Neural crest cell (in vitro differentiated cells): Measurements from ENCODE around the gene RNF220. TPM values are rescaled to one million over a fixed set of nuclear protein-coding genes. Genes with fewer than 3 reads are reported as not detected.

Experiments
- DNase-seq: peaks from one replicate; pipeline ENCODE4 v3.0.0; 2021; ENCODE audit warnings: low read depth, mixed read lengths, low spot score
- H3K27ac Mint-ChIP-seq: one replicate; pipeline ENCODE4 v1.8.0; 2021; ENCODE audit warnings: mild to moderate bottlenecking, mixed read lengths; ENCODE audit not compliant: unreplicated experiment
- H3K27me3 Mint-ChIP-seq: 2 replicates; pipeline ENCODE4 v1.8.0; 2021; ENCODE audit warnings: low read depth, mild to moderate bottlenecking, mixed read lengths
- H3K36me3 Mint-ChIP-seq: 2 replicates; pipeline ENCODE4 v1.8.0; 2021; ENCODE audit warnings: low read depth, mild to moderate bottlenecking, mixed read lengths
- H3K4me1 Mint-ChIP-seq: 2 replicates; pipeline ENCODE4 v1.8.0; 2021; ENCODE audit warnings: mixed read lengths
- H3K4me3 Mint-ChIP-seq: one replicate; pipeline ENCODE4 v1.8.0; 2021; ENCODE audit warnings: mild to moderate bottlenecking, mixed read lengths
- H3K9me3 Mint-ChIP-seq: 2 replicates; pipeline ENCODE4 v1.8.0; 2021; ENCODE audit warnings: mixed read lengths
- total RNA-seq: library from RNA; stranded (reverse); gene quantifications from 2 replicates; pipeline ENCODE4 v1.2.1, GENCODE V29; 2021
- TF ChIP-seq, protein P1 (sequence below): fragments of 200-600 bp; sonication (generic); conservative IDR thresholded peaks from 2 replicates; pipeline ENCODE4 v1.5.0; 2021; ENCODE audit warnings: antibody characterized with exemption, mild to moderate bottlenecking

RNF220 gene
- total RNA-seq, 1 donor from 2014 or later: 96.7 TPM

DNA sequence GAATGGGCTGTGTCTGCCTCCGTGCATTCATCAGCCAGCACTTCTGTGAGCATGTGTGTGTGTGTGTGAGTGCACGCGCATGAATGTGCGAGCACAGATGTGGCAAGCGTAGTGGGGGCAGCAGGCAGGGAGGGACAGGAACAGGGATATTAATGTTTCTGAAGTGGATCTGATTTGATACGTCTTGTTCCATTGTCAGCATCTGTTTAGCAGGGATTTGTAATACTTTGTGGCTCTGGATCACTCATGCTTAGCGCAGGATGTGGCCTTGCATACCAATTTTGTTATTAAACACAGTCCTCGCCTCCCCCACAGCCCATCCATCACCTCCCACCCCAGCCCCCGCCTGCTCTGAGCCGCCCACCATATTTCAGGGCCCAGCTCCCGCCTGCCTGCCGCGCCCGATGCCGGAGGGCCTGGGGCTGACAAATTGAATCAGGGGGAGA, 216.8 kb downstream of the RNF220 start:
- H3K4me3 Mint-ChIP-seq: no peak overlapping the region
- no peaks in the 10 kb centered on the region for H3K36me3 Mint-ChIP-seq
- peaks cover 5% of the 10 kb centered on the region for H3K4me1 Mint-ChIP-seq
- peaks cover 16% of the 10 kb centered on the region for H3K27me3 Mint-ChIP-seq
- H3K27ac Mint-ChIP-seq: no peak overlapping the region
- TF ChIP-seq, protein P1, sequence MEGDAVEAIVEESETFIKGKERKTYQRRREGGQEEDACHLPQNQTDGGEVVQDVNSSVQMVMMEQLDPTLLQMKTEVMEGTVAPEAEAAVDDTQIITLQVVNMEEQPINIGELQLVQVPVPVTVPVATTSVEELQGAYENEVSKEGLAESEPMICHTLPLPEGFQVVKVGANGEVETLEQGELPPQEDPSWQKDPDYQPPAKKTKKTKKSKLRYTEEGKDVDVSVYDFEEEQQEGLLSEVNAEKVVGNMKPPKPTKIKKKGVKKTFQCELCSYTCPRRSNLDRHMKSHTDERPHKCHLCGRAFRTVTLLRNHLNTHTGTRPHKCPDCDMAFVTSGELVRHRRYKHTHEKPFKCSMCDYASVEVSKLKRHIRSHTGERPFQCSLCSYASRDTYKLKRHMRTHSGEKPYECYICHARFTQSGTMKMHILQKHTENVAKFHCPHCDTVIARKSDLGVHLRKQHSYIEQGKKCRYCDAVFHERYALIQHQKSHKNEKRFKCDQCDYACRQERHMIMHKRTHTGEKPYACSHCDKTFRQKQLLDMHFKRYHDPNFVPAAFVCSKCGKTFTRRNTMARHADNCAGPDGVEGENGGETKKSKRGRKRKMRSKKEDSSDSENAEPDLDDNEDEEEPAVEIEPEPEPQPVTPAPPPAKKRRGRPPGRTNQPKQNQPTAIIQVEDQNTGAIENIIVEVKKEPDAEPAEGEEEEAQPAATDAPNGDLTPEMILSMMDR: no peak
- H3K9me3 Mint-ChIP-seq: no peaks in the 10 kb centered on the region
- no peak for DNase-seq

DNA sequence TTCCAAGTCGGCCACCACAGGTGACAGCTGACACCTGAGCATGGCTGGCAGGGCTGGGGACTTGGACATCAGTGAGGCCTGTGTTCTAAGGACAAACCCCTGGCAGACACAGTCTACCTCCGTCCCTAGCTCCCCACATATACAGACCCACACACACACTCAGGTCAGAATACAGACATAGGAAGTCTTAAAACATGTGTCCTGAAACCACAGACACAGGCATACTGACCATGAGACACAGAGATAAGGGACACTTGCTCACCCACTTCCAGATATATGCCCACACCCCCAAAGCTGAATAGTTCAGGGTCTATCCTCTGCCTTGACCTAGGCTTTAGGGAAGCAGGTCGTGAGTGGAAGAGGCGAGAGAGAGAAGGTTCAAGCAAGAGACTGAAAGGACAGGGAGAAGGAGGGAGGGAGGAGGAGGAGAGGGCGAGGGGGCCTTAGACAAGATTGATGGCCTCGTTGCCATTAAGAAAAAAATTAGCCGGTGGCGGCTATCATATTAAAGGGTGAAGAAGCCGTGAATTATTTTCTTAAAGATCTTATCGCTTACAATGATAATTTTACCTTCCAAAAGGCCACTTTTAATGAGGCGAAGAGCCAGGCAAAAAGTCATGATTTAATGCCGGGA, 219.3 kb downstream of the RNF220 start:
- no peaks in the 10 kb centered on the region for H3K27me3 Mint-ChIP-seq
- no peak overlapping the region for H3K27ac Mint-ChIP-seq
- DNase-seq: no peak
- no peak overlapping the region for H3K4me3 Mint-ChIP-seq
- peaks cover 5% of the 10 kb centered on the region for H3K4me1 Mint-ChIP-seq
- no peaks in the 10 kb centered on the region for H3K36me3 Mint-ChIP-seq
- TF ChIP-seq, protein P1: no peak
- H3K9me3 Mint-ChIP-seq: no peaks in the 10 kb centered on the region

DNA sequence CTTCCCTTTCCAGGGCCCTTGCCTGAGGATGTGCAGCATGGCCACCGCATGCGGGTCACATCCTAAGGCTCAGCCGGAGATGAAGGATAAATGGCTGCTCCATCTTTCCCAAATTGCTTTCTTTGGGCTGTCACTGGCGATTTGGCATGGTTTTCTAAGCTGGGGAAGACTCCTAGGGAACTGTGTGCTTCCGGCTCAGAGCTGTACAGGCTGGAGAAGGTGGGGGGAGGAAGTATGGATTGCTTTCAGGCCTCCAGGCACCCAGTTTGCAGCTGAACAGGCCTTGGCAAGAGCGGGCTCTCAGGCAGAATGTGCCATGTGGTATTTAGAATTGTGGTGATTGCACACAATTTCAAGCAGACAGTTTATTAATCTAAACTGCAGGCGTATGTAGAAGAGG, 220.3 kb downstream of the RNF220 start:
- TF ChIP-seq, protein P1: no peak
- no peak overlapping the region for H3K27ac Mint-ChIP-seq
- no peaks in the 10 kb centered on the region for H3K9me3 Mint-ChIP-seq
- no peak overlapping the region for H3K4me3 Mint-ChIP-seq
- DNase-seq: no peak
- no peaks in the 10 kb centered on the region for H3K27me3 Mint-ChIP-seq
- peaks cover 5% of the 10 kb centered on the region for H3K4me1 Mint-ChIP-seq
- no peaks in the 10 kb centered on the region for H3K36me3 Mint-ChIP-seq

DNA sequence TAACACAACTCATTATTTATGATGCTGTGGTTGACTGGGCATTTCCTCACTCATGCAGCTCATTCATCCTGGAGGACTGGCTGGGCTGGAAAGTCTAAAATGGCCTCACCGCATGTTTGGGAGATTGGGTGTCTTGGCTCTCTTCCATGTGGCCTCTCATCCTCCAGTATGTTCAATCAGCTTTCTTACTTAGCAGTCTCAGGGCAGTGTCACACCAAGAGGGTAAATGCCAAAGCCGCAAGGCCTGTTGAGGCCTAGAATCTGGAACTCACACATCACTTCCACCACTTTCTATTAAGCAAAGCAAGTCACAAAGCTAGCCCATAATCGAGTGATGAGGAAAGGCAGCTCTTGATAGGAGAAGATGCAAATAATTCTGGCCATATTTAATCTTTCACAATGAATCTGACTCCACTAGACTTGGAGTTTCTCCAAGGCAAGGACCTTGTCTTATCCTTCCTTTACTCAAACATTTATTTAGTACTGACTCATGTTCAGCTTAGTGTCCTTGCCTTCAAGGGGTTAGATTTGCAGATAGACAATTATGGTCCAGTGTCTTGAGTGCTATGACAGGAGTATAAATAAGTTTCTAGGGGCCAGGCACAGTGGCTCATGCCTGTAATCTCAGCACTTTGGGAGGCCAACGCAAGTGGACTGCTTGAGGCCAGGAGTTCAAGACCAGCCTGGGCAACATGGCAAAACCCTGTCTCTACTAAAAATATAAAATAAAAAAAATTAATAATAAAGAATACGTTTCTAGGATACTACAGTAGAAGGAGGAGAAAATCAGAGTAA, 224.1 kb downstream of the RNF220 start:
- Mint-ChIP-seq H3K36me3 (no peaks in the 10 kb centered on the region), H3K27me3 (no peaks in the 10 kb centered on the region), H3K27ac (no peak overlapping the region), H3K4me3 (peak overlapping the region; percentile 38), H3K9me3 (no peaks in the 10 kb centered on the region), H3K4me1 (peaks cover 32% of the 10 kb centered on the region)
- no peak for DNase-seq
- TF ChIP-seq, protein P1: no peak

DNA sequence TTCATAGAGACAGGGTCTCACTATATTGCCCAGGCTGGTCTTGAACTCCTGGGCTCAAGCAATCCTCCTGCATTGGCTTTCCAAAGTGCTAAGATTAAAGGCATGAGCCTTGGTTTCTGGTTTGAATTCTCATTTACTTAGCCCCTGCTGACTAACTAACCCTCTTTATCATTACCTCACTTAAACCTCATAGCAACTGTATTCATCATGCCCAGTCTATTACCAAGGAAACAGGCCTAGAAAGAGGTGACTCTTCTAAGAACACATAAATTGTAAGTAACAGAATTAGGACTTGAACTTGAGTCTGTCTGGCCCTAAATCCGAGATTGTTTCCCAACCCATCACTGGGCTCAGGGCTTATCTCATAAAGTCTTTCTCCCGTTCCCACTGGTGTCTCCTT, 225.1 kb downstream of the RNF220 start:
- Mint-ChIP-seq H3K4me3 (peak overlapping the region; percentile 96), H3K4me1 (peaks cover 42% of the 10 kb centered on the region), H3K9me3 (no peaks in the 10 kb centered on the region), H3K36me3 (peaks cover 2% of the 10 kb centered on the region), H3K27me3 (no peaks in the 10 kb centered on the region), H3K27ac (no peak overlapping the region)
- DNase-seq: no peak
- TF ChIP-seq, protein P1: no peak
